Stimulated activated naive CD4-positive, alpha-beta T cell treated with Interleukin-2 at 50 U/mL for 16 hours (primary cell): ENCODE measurements around the gene RHEBL1.

Experiments used
- DNase-seq: peaks from one replicate; lab custom pipeline; 2025; lab: John Stamatoyannopoulos, UW

The RHEBL1 gene

DNA sequence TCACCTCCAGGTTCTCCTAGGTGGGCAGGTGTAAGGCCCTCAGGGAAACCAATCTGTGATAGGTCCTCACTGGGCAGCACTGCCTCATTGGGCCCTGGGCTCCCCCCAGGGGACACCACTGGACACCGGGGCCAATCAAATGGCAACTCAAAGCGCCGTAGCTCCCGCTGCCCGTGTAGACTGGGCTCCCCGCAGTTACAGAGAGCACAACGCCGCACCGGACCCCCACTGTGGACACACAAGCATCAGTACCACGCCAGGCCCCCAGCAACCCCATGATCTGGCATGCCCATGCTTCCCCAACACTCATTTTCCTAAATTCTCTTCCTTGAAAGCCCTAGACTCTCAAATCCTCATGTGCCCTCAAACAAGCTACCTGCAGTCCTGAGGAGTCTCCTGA lies 15.3 kb downstream of the RHEBL1 start:
- no peak for DNase-seq

GRCh38 chr12:49054096-49054495 lies 15.7 kb downstream of the RHEBL1 start:
- DNase-seq, result no peak

DNA sequence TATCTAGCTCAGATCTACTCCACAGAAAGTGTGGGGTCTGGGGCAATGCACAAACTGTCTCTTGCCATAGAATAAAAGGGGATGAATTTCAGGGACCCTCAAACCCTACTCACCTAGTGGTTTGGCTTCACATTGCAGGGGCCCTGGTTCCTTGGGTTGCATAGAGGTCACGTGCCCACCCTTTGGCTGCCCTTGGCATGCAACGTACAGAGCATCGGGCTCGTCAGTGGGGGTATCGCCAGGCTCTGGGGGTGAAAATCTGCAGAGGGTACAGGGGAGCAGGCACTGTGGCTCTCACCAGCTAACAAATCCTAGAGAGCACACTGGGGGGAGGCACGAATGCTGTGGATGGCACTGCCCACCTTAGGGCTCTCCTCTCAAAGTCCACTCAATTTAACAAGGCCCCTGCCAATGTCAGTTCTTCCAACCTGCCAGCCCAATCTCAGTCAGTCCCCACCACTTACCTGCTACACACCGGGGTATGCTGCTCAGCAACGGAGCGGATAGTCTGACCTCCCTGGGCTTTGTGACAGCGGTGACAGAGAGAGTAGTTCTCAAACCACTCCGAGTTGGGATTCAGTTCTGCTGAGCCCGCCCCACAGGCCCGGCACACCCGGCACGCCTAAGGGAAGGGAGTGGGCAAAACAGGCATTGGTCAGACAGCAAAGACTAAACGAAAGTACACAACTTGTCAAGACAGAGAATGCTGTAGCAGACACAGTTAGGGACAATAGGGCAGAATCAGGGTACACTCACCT lies 17.1 kb downstream of the RHEBL1 start:
- no peak for DNase-seq

DNA sequence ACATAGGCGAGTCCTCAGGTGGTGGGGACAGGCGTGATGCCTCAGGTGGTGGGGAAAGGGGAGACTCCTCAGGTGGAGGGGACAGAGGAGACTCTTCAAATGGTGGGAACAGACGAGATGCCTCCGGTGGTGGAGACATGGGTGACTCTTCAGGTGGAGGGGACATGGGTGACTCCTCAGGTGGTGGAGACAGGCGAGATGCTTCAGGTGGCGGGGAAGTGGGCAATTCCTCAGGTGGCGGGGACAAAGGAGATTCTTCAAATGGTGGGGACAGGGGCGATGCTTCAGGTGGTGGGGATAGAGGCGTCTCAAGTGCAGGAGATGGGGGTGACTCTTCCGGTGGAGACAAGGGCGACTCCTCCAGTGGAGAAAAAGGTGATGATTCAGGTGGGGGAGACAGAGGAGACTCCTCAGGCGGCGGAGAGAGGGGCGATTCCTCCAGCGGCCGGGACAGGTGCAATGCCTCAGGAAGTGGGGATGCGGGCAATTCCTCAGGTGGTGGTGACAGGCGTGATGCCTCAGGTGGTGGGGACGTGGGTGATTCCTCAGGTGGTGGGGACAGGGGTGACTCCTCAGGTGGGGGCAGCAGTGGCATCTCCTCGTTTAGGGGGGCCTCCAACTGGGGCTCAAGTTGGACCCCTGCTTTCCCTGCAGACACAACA lies 17.9 kb downstream of the RHEBL1 start:
- DNase-seq, result no peak

GRCh38 chr12:49051373-49051764 lies 18.4 kb downstream of the RHEBL1 start:
- DNase-seq, result no peak

DNA sequence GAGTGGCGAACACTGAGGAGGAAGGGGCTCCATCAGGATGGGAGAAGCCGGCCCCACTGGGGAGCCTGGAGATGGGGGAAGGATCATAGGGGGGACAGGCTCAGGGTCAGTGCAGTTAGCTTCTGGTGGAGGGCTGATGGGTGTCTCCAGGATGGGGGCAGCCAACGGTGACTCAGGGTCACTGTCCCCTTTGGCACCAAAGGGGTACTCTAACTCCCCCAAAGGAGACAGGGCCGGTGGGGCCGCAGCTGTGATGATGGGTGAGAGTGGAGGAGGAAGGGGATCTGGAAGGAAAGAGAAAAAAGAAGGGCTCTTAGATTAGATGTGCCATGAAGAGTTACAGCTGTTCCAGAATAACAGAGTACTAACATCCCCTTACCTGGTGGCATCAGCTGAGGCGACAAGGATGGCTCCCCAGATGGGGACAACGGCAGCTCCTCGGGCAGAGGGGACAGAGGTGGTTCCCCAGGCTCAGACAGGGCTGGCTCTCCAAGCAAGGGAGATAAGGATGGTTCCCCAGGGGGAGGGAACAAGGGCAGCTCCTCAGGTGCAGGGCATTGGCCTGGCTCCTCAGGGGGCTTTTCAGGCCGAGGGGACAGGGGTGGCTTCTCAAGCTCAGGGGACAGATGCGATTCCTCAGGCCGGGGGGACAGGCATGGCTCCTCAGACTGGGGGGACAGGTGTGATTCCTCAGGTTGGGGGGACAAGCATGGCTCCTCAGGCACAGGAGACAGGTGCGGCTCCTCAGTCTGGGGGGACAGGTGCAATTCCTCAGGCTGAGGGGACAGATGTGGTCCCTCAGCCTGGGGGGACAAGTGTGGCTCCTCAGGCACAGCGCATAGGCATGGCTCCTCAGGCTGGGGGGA lies 19.0 kb downstream of the RHEBL1 start:
- DNase-seq, result no peak

DNA sequence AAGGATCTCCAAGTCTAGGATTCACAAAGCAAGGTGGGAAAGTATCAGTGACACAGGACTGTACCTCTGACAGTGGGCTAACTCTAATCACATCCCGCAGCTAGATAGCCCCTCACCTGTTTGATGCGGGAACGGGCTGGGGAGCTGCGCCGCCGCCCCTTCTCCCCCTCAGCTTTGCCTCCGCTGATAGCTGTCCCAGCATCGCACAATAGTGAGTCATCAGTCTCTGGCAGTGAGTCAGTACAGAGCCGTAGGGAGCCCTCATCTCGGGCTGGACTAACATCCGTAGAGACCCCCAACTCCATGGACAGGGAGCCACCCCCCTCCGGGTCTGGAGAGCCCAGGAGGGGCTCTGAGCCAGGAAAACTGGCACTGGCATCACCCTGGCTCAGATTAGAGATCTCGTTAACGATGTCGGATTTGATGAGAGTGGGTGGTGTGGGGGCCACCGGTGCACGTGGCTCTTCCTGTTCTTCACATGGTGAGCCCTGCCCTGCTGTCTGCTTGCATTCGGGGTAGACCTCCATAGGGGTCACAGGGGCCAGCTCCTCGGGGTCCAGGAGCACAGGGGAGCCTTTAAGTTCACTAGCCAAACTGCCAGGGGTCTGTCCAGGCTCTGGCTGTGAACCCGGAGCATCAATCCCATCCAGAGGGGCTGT lies 20.1 kb downstream of the RHEBL1 start:
- DNase-seq, result no peak

DNA sequence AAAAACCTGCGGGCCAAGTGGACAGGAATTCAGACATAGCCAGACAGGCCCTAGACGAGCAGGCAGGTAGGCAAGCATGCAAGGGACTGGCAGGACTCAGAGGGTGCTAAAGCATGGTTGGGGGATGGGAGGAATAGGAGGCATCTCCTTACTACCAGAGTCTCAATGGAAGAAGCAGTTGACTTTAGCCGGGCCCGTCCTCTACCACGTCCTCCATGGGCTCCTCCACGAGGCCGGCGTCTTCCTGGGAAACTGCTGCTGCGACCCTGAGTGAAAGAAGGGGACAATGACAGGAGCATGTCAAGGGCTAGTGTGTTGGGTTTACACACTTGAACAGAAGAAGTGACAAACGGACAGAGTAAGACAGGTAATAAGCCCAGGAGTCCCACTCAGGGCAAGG lies 20.8 kb downstream of the RHEBL1 start:
- DNase-seq, result no peak

DNA sequence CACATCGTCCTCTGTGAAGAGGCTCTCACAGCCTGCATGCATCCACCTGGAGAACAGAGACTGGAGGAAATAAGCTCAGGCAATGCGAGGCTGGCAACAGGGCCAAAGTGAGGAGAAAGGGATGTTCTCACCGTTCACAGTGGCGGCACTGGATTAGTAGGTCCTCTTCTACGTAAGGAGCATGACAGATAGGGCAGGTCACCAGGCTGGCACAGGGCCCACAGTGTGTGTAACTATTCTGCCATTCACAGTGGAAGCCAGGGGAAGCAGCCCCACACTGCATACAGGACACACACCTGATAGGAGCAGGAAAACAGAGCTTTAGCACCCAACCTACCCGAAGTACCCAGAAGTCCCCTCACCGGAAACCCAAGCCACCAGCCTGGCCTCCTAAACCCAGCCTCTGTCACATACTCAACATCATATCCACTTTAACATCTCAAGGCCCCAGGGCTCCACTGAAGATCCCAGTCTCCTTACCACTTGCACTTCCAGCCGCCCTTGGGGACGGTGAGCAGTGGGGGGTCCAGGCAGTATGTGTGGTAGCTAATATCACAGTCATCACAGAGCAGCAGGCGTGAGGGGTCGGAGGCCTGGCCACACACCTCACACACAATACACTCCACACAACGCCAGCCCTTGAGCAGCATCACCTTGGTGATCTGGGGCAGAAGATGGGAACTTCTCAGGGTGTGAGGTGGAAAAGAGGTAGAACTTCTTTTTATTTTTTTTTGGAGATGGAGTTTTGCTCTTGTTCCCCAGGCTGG lies 23.5 kb downstream of the RHEBL1 start:
- no peak for DNase-seq

GRCh38 chr12:49044660-49045059 lies 25.1 kb downstream of the RHEBL1 start:
- DNase-seq, result no peak

- peak; percentile 70 for DNase-seq
Measured at GRCh38 chr12:49043856-49044258, 25.9 kb downstream of the RHEBL1 start.

DNA sequence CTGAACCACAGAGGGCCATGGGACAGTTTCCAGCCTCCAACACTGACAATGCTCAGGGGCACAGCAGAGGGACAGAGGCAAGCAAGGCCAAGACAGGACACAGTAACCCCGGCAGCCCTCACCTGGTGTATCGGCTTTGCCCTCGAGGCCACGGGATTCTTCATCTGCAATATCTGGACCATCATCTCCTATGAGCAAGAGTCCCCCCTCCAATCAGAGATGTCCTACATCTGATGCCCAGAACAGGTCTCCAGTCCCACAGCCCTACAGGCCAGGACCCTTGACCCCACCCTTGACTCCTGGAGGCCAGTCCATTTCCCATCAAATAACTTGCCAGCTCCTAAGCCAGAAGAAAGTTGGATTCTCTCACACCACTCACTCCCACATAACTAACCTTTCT lies 26.5 kb downstream of the RHEBL1 start:
- no peak for DNase-seq

GRCh38 chr12:49041881-49042484 lies 27.8 kb downstream of the RHEBL1 start:
- DNase-seq, result no peak

DNA sequence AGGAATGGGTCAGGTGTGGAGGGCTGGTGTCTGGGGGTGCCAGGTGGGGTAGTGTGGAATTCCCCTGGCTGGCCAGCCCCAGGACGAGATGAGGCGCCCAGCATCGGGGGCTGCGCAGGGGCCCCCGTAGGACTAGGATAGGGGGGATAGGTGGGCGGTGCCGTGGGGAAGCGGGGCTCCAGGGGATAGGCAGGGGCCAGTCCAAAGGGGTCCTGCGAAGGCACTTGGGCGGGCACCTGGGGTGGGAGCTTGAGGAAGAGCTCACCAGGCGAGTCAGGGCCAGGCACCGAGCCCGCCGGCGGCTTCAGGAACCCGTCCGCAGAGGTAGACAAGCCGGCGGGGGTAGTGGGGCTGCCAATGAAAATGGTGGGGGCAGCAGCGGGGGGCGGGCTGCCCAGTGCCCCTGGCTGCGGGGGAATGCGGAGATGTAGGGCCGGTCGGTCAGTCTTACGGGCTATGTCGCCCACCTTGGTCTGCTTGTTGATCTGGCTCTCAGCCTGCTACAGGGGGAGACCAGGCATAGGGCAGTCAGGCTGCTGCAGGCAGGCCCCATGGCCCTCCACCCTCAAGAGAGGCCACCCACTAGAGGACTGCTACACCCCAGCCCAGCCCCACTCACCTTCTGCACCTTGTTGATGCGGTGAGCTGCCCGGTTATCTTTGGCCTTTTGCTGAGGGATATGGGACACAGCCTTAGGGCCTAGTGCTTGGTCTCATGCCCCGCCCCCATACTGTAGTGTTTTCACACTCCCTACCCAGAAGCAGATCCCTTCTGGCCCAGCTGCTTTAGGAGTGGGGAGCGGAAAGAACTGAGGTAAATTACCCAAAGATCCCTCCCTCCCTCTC lies 28.5 kb downstream of the RHEBL1 start:
- DNase-seq, result no peak

GRCh38 chr12:49040364-49040855 lies 29.4 kb downstream of the RHEBL1 start:
- no peak for DNase-seq

DNA sequence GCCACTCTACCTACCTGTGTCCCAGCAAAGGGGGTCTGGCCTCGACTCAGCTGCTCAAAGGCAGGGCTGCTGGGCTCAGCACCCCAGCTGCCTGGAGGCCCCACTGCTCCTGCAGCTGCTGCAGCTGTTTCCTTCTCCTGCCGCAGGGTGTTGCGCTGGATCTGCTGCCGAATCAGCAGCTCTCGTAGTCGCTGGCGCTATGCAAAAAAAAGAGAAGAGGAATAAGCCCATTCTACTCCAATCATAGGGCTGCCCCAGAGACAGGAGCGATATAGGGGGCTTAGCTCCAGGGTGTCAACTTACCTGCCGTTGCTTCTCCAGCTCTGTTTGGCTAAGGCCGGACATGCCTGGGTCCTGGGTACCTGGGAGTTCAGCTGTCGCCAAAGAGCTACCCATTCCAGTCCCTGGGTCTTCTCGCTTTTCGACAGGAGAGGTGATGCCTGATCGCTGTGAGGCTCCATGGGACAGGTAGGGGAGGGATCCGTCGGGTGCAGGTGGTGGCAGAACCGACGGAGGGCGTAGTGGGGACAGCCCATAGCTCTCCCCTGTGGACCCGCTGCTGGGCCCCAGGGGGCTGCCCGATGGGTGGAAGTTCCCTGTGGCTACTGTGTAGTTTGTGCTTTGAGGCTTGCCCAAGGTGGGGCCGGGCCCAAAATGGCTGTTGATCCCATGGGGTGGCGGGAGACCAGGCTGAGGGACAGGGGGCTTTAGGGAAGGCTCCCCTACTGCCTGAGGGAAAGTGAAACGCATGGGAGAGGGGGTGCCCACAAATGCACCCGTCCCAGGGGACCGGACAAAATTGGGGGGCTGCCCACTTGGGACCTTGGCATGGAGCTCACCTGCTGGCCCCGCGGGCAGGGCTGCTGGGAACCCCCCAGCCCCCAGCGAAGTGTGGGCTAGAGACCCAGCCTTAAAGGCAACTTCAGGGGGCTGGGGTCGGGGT lies 30.1 kb downstream of the RHEBL1 start:
- no peak for DNase-seq

- DNase-seq, result no peak
Measured at GRCh38 chr12:49038291-49038955, 31.4 kb downstream of the RHEBL1 start.

- DNase-seq, result no peak
Measured at GRCh38 chr12:49037947-49038237, 31.9 kb downstream of the RHEBL1 start.
